Choroid plexus epithelial cell (primary cell): ENCODE measurements around the gene SLC38A4.

ENCODE experiments used
- DNase-seq: peaks from one replicate; pipeline ENCODE4 v3.0.0-alpha.2; 2010; ENCODE audit warnings: low read depth
- H3K4me3 ChIP-seq: 2 replicates; pipeline ENCODE4 v1.5.1; 2011; ENCODE audit warnings: low read depth, mild to moderate bottlenecking, control low read depth, low read length, moderate library complexity
- CTCF ChIP-seq: conservative IDR thresholded peaks from 2 replicates; pipeline ENCODE4 v1.5.1; 2011; ENCODE audit warnings: low read depth, mild to moderate bottlenecking, control low read depth, inconsistent platforms, low read length, moderate library complexity

The SLC38A4 gene

GRCh38 chr12:46770501-46771183, 55.2 kb downstream of the SLC38A4 start:
- H3K4me3 ChIP-seq = no peak overlapping the region
- DNase-seq = peak; percentile 79
- TF ChIP-seq CTCF = no peak

- no peak for TF ChIP-seq CTCF
- H3K4me3 ChIP-seq = no peak overlapping the region
- no peak for DNase-seq
These were observed 61.8 kb downstream of the SLC38A4 start for GRCh38 chr12:46764005-46764404.

GRCh38 chr12:46763230-46763629, 62.6 kb downstream of the SLC38A4 start:
- DNase-seq = no peak

GRCh38 chr12:46754550-46754949, 71.2 kb downstream of the SLC38A4 start:
- no peak for DNase-seq
- TF ChIP-seq CTCF = no peak
- no peak overlapping the region for H3K4me3 ChIP-seq

More at GRCh38 chr12:46763230-46763629, 62.6 kb downstream of the SLC38A4 start:
- no peak overlapping the region for H3K4me3 ChIP-seq
- no peak for TF ChIP-seq CTCF

- H3K4me3 ChIP-seq = no peak overlapping the region
- no peak for TF ChIP-seq CTCF
These were observed 73.4 kb downstream of the SLC38A4 start for GRCh38 chr12:46752396-46752795.

GRCh38 chr12:46751173-46751572, 74.6 kb downstream of the SLC38A4 start:
- TF ChIP-seq CTCF = no peak
- DNase-seq = no peak
- no peak overlapping the region for H3K4me3 ChIP-seq

More at GRCh38 chr12:46752396-46752795, 73.4 kb downstream of the SLC38A4 start:
- no peak for DNase-seq

GRCh38 chr12:46749322-46749721, 76.5 kb downstream of the SLC38A4 start:
- H3K4me3 ChIP-seq = no peak overlapping the region
- DNase-seq = no peak
- no peak for TF ChIP-seq CTCF
